Breast epithelium (tissue), 3 donors: Measurements from ENCODE around the gene ITGA3.

Experiments used
- CTCF ChIP-seq, 3 donors: fragments of 450-650 bp; IDR thresholded peaks; one replicate each; pipeline ENCODE4 v1.5.1; 2016 to 2017; ENCODE audit warnings: antibody characterized with exemption in 3 of 3, mild to moderate bottlenecking in 3 of 3, moderate library complexity in 3 of 3
- POLR2AphosphoS5 ChIP-seq, 3 donors: sonication (generic); formaldehyde crosslinking; IDR thresholded peaks; one replicate each; pipeline ENCODE4 v1.6.1; 2017; ENCODE audit warnings: antibody characterized with exemption in 3 of 3

GRCh38 chr17:50112694-50113093, 56.8 kb downstream of the ITGA3 start:
- TF ChIP-seq POLR2AphosphoS5 (IDR thresholded peaks at IDR 0.05) (no peak), CTCF (IDR thresholded peaks at IDR 0.05) (peak in 2 of 3 donors; percentile 34 to 35)
